Trophoblast cell (in vitro differentiated cells and primary cell): Measurements from ENCODE around the gene RNF150.

Experiments used
- DNase-seq, 2 donors: peaks; one replicate each; pipeline ENCODE4 v3.0.0-alpha.2; 2016
- H2AFZ ChIP-seq: 2 replicates; pipeline ENCODE4 v1.6.1; 2013; ENCODE audit warnings: low read length, moderate library complexity, mild to moderate bottlenecking; ENCODE audit not compliant: insufficient read depth, poor library complexity
- H2AK5ac ChIP-seq: 2 replicates; pipeline ENCODE4 v1.6.1; 2013; ENCODE audit warnings: mild to moderate bottlenecking, low read length
- H2BK120ac ChIP-seq: 2 replicates; pipeline ENCODE4 v1.6.1; 2013; ENCODE audit warnings: low read length, mild to moderate bottlenecking, moderate library complexity; ENCODE audit not compliant: insufficient read depth, poor library complexity
- H2BK12ac ChIP-seq: 2 replicates; pipeline ENCODE4 v1.6.1; 2013; ENCODE audit warnings: mild to moderate bottlenecking, low read length, moderate library complexity
- H2BK5ac ChIP-seq: 2 replicates; pipeline ENCODE4 v1.6.1; 2013; ENCODE audit warnings: low read length, low read depth, moderate library complexity, mild to moderate bottlenecking; ENCODE audit not compliant: poor library complexity
- H3K14ac ChIP-seq: 2 replicates; pipeline ENCODE4 v1.6.1; 2013; ENCODE audit warnings: mild to moderate bottlenecking, low read length
- H3K18ac ChIP-seq: 2 replicates; pipeline ENCODE4 v1.6.1; 2013; ENCODE audit warnings: mild to moderate bottlenecking, low read length
- H3K23ac ChIP-seq: 2 replicates; pipeline ENCODE4 v1.6.1; 2013; ENCODE audit warnings: low read length
- H3K27ac ChIP-seq: 2 replicates; pipeline ENCODE4 v1.5.1; 2013; ENCODE audit warnings: low read depth, mild to moderate bottlenecking, inconsistent platforms, low read length, moderate library complexity
- H3K27me3 ChIP-seq: 2 replicates; pipeline ENCODE4 v1.6.1; 2013; ENCODE audit warnings: inconsistent platforms, mild to moderate bottlenecking, low read length, moderate library complexity; ENCODE audit not compliant: insufficient read depth
- H3K36me3 ChIP-seq, 2 experiments: 1 replicate in 1 of 2; 2 replicates in 1 of 2; pipeline ENCODE4 v1.6.1; 2013; ENCODE audit warnings: low read length in 2 of 2, mild to moderate bottlenecking in 2 of 2, moderate library complexity in 1 of 2; ENCODE audit not compliant: insufficient read depth in 2 of 2, control insufficient read depth in 1 of 2
- H3K4ac ChIP-seq: 2 replicates; pipeline ENCODE4 v1.6.1; 2013; ENCODE audit warnings: low read depth, mild to moderate bottlenecking, low read length, moderate library complexity
- H3K4me1 ChIP-seq, 2 experiments: 1 replicate in 1 of 2; 2 replicates in 1 of 2; pipeline ENCODE4 v1.6.1; 2013; ENCODE audit warnings: low read length in 2 of 2, mild to moderate bottlenecking in 2 of 2, moderate library complexity in 1 of 2; ENCODE audit not compliant: insufficient read depth in 2 of 2, control insufficient read depth in 1 of 2
- H3K4me2 ChIP-seq: 2 replicates; pipeline ENCODE4 v1.6.1; 2013; ENCODE audit warnings: inconsistent platforms, mild to moderate bottlenecking, low read length, moderate library complexity
- H3K4me3 ChIP-seq: 2 replicates; pipeline ENCODE4 v1.5.1; 2013; ENCODE audit warnings: mild to moderate bottlenecking, low read depth, low read length, inconsistent platforms
- H3K79me1 ChIP-seq: one replicate; pipeline ENCODE4 v1.6.1; 2013; ENCODE audit warnings: low read length
- H3K79me2 ChIP-seq: 2 replicates; pipeline ENCODE4 v1.6.1; 2013; ENCODE audit warnings: low read length, mild to moderate bottlenecking; ENCODE audit not compliant: control insufficient read depth, insufficient read depth, poor library complexity
- H3K9ac ChIP-seq: 2 replicates; pipeline ENCODE4 v1.6.1; 2013; ENCODE audit warnings: mild to moderate bottlenecking, low read length
- H3K9me3 ChIP-seq: 2 replicates; pipeline ENCODE4 v1.6.1; 2013; ENCODE audit warnings: low read depth, mild to moderate bottlenecking, control low read depth, inconsistent platforms, low read length; ENCODE audit not compliant: insufficient read depth
- H4K12ac ChIP-seq: 2 replicates; pipeline ENCODE4 v1.6.1; 2013; ENCODE audit warnings: low read depth, mild to moderate bottlenecking, low read length, moderate library complexity
- H4K8ac ChIP-seq: 2 replicates; pipeline ENCODE4 v1.6.1; 2013; ENCODE audit warnings: low read depth, mild to moderate bottlenecking, low read length, moderate library complexity
- H4K91ac ChIP-seq: one replicate; pipeline ENCODE4 v1.6.1; 2013; ENCODE audit warnings: low read depth, mild to moderate bottlenecking, low read length, moderate library complexity
- WGBS: extraction: QIAGEN DNeasy Blood & Tissue Kit; methylation state at CpG from one replicate; pipeline ENCODE4 v1.1.7; 2013; ENCODE audit warnings: missing lambda C conversion rate; ENCODE audit not compliant: insufficient read length, insufficient coverage; ENCODE audit errors: extremely low coverage; 5-methylcytosine and 5-hydroxymethylcytosine counted together

RNF150 gene

DNA sequence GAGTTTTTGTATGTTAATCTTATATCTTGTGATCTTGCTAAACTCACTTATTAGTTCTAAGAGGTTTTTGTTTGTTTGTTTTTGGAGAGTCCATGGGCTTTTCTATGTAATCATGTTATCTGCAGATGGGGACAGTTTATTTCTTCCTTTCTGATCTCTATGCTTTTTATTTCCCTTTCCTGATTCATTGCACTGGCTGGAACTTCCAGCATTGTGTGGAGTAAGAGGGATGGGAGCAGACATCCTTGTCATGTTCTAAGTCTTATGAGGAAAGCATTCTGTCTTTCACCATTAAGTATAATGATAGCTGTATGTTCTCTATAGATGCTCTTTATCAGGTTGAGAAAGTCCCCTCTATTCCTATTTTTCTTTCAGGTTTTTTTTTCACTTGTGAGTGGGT is 286.5 kb downstream of the RNF150 start:
- Histone ChIP-seq H3K36me3 (no peaks in the 10 kb centered on the region), H3K9ac (no peak overlapping the region), H3K79me1 (no peaks in the 10 kb centered on the region), H3K18ac (no peak overlapping the region), H4K8ac (no peak overlapping the region), H2AK5ac (no peak overlapping the region), H3K4me3 (no peak overlapping the region), H3K27me3 (no peaks in the 10 kb centered on the region), H3K4me1 (no peaks in the 10 kb centered on the region), H3K79me2 (no peaks in the 10 kb centered on the region), H3K4me2 (no peak overlapping the region), H3K14ac (no peak overlapping the region), H3K23ac (no peak overlapping the region), H3K27ac (no peak overlapping the region), H2AFZ (no peak overlapping the region), H4K12ac (no peak overlapping the region), H2BK120ac (no peak overlapping the region), H2BK12ac (no peak overlapping the region), H4K91ac (no peak overlapping the region), H3K4ac (no peak overlapping the region), H3K9me3 (no peaks in the 10 kb centered on the region), H2BK5ac (no peak overlapping the region)
- no peak for DNase-seq

DNA sequence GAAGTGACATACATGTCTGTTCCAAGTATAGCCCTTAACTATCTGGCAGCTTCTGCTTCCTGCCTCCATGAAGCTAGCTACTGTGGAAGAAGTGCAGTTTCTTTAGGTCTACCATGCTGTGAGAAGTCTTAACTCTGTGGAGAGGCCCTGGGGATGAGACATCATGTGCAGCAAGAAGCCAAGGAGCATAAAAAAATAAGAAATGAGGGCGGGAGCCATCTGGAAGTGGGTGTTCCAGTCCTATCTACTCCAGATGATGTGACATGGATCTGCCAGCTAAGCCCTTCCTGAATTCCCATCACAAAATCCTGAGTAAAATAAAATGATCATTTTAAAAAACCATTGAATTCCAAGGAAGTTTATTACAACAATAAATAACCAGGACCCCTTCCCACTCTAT is 289.2 kb downstream of the RNF150 start:
- no CpG with 5 or more reads among the region's 1 CpG for WGBS
- H3K4me1 ChIP-seq: peaks cover 0 to 8% of the 10 kb centered on the region in 2 experiments
- H3K36me3 ChIP-seq: no peaks in the 10 kb centered on the region
- no peak overlapping the region for H2AK5ac ChIP-seq
- no peak overlapping the region for H4K12ac ChIP-seq
- no peak overlapping the region for H3K4me3 ChIP-seq
- no peak overlapping the region for H2BK12ac ChIP-seq
- no peak overlapping the region for H2BK5ac ChIP-seq
- no peak overlapping the region for H4K8ac ChIP-seq
- H3K9me3 ChIP-seq: no peaks in the 10 kb centered on the region
- no peak overlapping the region for H3K27ac ChIP-seq
- H3K79me1 ChIP-seq: peaks cover 4% of the 10 kb centered on the region
- no peak overlapping the region for H4K91ac ChIP-seq
- H2AFZ ChIP-seq: no peak overlapping the region
- H3K4ac ChIP-seq: no peak overlapping the region
- H3K23ac ChIP-seq: no peak overlapping the region
- no peak overlapping the region for H3K14ac ChIP-seq
- DNase-seq: no peak
- no peaks in the 10 kb centered on the region for H3K79me2 ChIP-seq
- no peak overlapping the region for H3K4me2 ChIP-seq
- no peaks in the 10 kb centered on the region for H3K27me3 ChIP-seq
- no peak overlapping the region for H2BK120ac ChIP-seq
- H3K18ac ChIP-seq: no peak overlapping the region
- no peak overlapping the region for H3K9ac ChIP-seq

DNA sequence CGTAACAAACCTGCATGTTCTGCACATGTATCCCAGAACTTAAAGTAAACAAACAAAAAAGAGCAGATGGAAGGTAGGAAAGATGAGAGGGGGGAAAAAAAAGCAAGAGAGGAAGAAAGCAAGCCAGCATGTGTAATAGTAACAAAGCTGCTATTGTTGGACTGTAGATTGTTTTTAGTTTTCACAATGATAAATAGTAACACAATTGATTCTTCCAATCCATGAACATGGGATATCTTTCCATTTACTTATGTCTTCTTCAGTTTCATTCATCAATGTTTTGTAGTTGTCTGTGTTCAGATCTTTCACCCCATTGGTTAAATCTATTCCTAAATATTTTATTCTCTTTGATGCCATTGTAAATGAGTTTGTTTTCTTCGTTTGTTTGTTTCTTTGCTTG is 292.1 kb downstream of the RNF150 start:
- Histone ChIP-seq H3K18ac (no peak overlapping the region), H2BK5ac (no peak overlapping the region), H3K4me1 (peaks cover 0 to 11% of the 10 kb centered on the region in 2 experiments), H3K4me3 (no peak overlapping the region), H3K36me3 (no peaks in the 10 kb centered on the region), H3K79me2 (no peaks in the 10 kb centered on the region), H2AFZ (no peak overlapping the region), H3K4me2 (no peak overlapping the region), H3K27ac (no peak overlapping the region), H3K9me3 (no peaks in the 10 kb centered on the region), H3K9ac (no peak overlapping the region), H4K12ac (no peak overlapping the region), H3K14ac (no peak overlapping the region), H4K8ac (no peak overlapping the region), H3K4ac (no peak overlapping the region), H2BK120ac (no peak overlapping the region), H4K91ac (peak overlapping the region; percentile 24), H3K79me1 (peaks cover 8% of the 10 kb centered on the region), H2AK5ac (no peak overlapping the region), H2BK12ac (peak overlapping the region; percentile 80), H3K27me3 (no peaks in the 10 kb centered on the region), H3K23ac (no peak overlapping the region)
- no CpG with 5 or more reads among the region's 2 CpGs for WGBS
- no peak for DNase-seq

DNA sequence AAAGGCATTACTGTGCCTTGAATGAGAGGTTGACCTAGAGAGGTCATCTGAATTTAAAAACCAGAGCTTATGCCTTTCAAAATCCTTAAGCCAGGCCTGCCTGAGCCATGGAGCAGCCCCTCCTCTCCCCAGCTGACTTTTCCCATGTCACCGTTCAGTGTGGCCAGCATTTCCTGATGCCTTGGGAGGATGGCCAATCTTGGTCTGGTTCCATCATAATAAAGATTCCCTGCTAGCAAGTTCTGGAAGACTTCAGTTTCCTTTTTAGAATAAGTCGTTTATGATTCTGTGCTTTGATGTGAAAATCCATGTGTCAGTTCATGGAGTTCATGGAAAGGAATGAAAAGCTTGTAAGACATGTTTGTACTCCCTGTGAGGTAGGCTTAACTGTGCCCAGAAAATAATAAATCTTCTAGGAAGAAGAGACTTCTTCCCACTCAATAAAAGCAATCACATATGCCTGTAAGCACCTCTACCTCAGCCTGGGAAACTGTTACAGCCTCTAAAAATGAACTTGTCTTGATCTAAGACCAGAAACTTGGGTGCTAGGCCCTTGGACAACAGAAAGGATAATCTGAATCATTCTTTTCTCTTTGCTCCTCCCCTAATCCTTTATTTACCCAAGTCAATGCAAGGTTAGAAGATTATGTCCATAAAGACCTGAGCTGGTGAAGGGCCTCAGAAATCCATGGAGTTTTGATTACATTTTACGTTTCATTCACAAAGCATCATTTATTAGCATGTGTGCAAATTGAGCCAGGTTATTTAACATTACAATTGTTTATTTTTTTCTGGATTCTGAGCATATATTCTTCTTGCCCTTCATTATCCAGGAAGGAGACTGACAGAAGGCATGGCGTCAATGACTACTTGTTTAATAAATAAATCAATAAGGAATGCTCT is 293.1 kb downstream of the RNF150 start:
- Histone ChIP-seq H3K4me2 (peak overlapping the region; percentile 18), H4K12ac (no peak overlapping the region), H3K79me2 (no peaks in the 10 kb centered on the region), H3K4me1 (peaks cover 0 to 11% of the 10 kb centered on the region in 2 experiments), H3K36me3 (no peaks in the 10 kb centered on the region), H3K9ac (no peak overlapping the region), H3K27me3 (no peaks in the 10 kb centered on the region), H2BK12ac (no peak overlapping the region), H3K4ac (no peak overlapping the region), H4K8ac (no peak overlapping the region), H2AK5ac (no peak overlapping the region), H3K4me3 (no peak overlapping the region), H2BK120ac (peak overlapping the region; percentile 14), H3K27ac (peak overlapping the region; percentile 57), H3K18ac (no peak overlapping the region), H2AFZ (no peak overlapping the region), H2BK5ac (peak overlapping the region; percentile 70), H3K14ac (no peak overlapping the region), H3K9me3 (no peaks in the 10 kb centered on the region), H3K23ac (no peak overlapping the region), H3K79me1 (peaks cover 8% of the 10 kb centered on the region), H4K91ac (no peak overlapping the region)
- no CpG with 5 or more reads among the region's 4 CpGs for WGBS
- DNase-seq: peak in 1 of 2 donors; percentile 13
